ENCODE measurements around the gene PARVG.

GRCh38 chr22:44205516-44206329 lies 25.0 kb downstream of the PARVG start:
- no peak for TF ChIP-seq ARNT (IDR thresholded peaks at IDR 0.05)
- no peak for TF ChIP-seq FOXM1 (IDR thresholded peaks at IDR 0.05; ENCODE audit: borderline replicate concordance)
- TF ChIP-seq SUZ12 (IDR thresholded peaks at IDR 0.05) = no peak
- TF ChIP-seq LEF1 (IDR thresholded peaks at IDR 0.05; ENCODE audit: borderline replicate concordance) = no peak
- TF ChIP-seq CTBP1 (IDR thresholded peaks at IDR 0.05; ENCODE audit: borderline replicate concordance) = no peak

All from HEK293T (cell line).